Effector memory CD8-positive, alpha-beta T cell (primary cell): Measurements from ENCODE around the gene RXFP3.
"Not testable (repeated sequence)": the region's sequence is repeated elsewhere in the genome, so short reads cannot be mapped to it uniquely, and the experiment has no call there.

Experiments
- ATAC-seq: fragments of 150-1000 bp; cut with Tn5 transposase; replicated peaks from 2 replicates; pipeline ENCODE4 v1.10.0; 2021; ENCODE audit warnings: mild to moderate bottlenecking, moderate library complexity
- DNase-seq, 3 experiments: peaks; one replicate each; pipeline ENCODE4 v3.0.0; 2021
- H3K27ac Mint-ChIP-seq, 2 donors: one replicate each; pipeline ENCODE4 v1.8.0; 2022; ENCODE audit warnings: mild to moderate bottlenecking in 2 of 2, mixed read lengths in 2 of 2, moderate library complexity in 2 of 2
- H3K27me3 Mint-ChIP-seq, 2 donors: one replicate each; pipeline ENCODE4 v1.8.0; 2022; ENCODE audit warnings: mixed read lengths in 2 of 2
- H3K36me3 Mint-ChIP-seq: one replicate; pipeline ENCODE4 v1.8.0; 2022; ENCODE audit warnings: mild to moderate bottlenecking, moderate library complexity, mixed read lengths; ENCODE audit not compliant: insufficient read depth
- H3K4me1 Mint-ChIP-seq, 2 donors: one replicate each; pipeline ENCODE4 v1.8.0; 2022; ENCODE audit warnings: low read depth in 2 of 2, mixed read lengths in 2 of 2
- H3K4me3 Mint-ChIP-seq, 2 donors: one replicate each; pipeline ENCODE4 v1.8.0; 2022; ENCODE audit warnings: mild to moderate bottlenecking in 2 of 2, mixed read lengths in 2 of 2, moderate library complexity in 2 of 2
- H3K9me3 Mint-ChIP-seq, 2 donors: one replicate each; pipeline ENCODE4 v1.8.0; 2022; ENCODE audit warnings: mixed read lengths in 2 of 2

Gene RXFP3

GRCh38 chr5:33939556-33940262, 3.5 kb downstream of the RXFP3 start:
- no peak for DNase-seq
- Mint-ChIP-seq H3K36me3 (peaks cover 4% of the 10 kb centered on the region), H3K27ac (no peak overlapping the region)

GRCh38 chr5:33941090-33941489, 4.9 kb downstream of the RXFP3 start:
- ATAC-seq (no peak), DNase-seq (no peak)
- no peaks in the 10 kb centered on the region for H3K9me3 Mint-ChIP-seq
- H3K27ac Mint-ChIP-seq: no peak overlapping the region
- H3K4me3 Mint-ChIP-seq: no peak overlapping the region
- no peaks in the 10 kb centered on the region for H3K36me3 Mint-ChIP-seq
- no peaks in the 10 kb centered on the region for H3K4me1 Mint-ChIP-seq
- peaks cover 67 to 81% of the 10 kb centered on the region in 2 donors for H3K27me3 Mint-ChIP-seq

More at GRCh38 chr5:33939556-33940262, 3.5 kb downstream of the RXFP3 start:
- Mint-ChIP-seq H3K4me1 (no peaks in the 10 kb centered on the region), H3K9me3 (no peaks in the 10 kb centered on the region), H3K4me3 (no peak overlapping the region), H3K27me3 (peaks cover 69 to 78% of the 10 kb centered on the region in 2 donors)
- ATAC-seq: no peak

GRCh38 chr5:33944543-33945132, 8.5 kb downstream of the RXFP3 start:
- Mint-ChIP-seq H3K9me3 (no peaks in the 10 kb centered on the region), H3K4me1 (no peaks in the 10 kb centered on the region), H3K36me3 (no peaks in the 10 kb centered on the region), H3K27ac (no peak overlapping the region), H3K4me3 (no peak overlapping the region), H3K27me3 (peaks cover 40 to 61% of the 10 kb centered on the region in 2 donors)
- ATAC-seq (no peak), DNase-seq (no peak)

GRCh38 chr5:33952175-33952574, 16.0 kb downstream of the RXFP3 start:
- peaks cover 15 to 26% of the 10 kb centered on the region in 2 donors for H3K27me3 Mint-ChIP-seq
- not testable (repeated sequence) for H3K9me3 Mint-ChIP-seq, H3K4me1 Mint-ChIP-seq, H3K4me3 Mint-ChIP-seq, ATAC-seq, H3K27ac Mint-ChIP-seq, H3K36me3 Mint-ChIP-seq, DNase-seq

GRCh38 chr5:33957577-33958150, 21.5 kb downstream of the RXFP3 start:
- no peak overlapping the region for H3K27ac Mint-ChIP-seq
- ATAC-seq: no peak
- H3K4me1 Mint-ChIP-seq: no peaks in the 10 kb centered on the region
- no peaks in the 10 kb centered on the region for H3K9me3 Mint-ChIP-seq
- no peaks in the 10 kb centered on the region for H3K36me3 Mint-ChIP-seq
- no peak for DNase-seq
- H3K27me3 Mint-ChIP-seq: peaks cover 19 to 25% of the 10 kb centered on the region in 2 donors
- H3K4me3 Mint-ChIP-seq: no peak overlapping the region

GRCh38 chr5:33958176-33958575, 22.0 kb downstream of the RXFP3 start:
- peaks cover 19 to 25% of the 10 kb centered on the region in 2 donors for H3K27me3 Mint-ChIP-seq

GRCh38 chr5:33964132-33964700, 28.0 kb downstream of the RXFP3 start:
- peaks cover 4 to 19% of the 10 kb centered on the region in 2 donors for H3K27me3 Mint-ChIP-seq
- DNase-seq (no peak), ATAC-seq (no peak)
- H3K9me3 Mint-ChIP-seq: no peaks in the 10 kb centered on the region
- no peak overlapping the region for H3K4me3 Mint-ChIP-seq
- no peak overlapping the region for H3K27ac Mint-ChIP-seq
- H3K36me3 Mint-ChIP-seq: no peaks in the 10 kb centered on the region
- peaks cover 0 to 1% of the 10 kb centered on the region in 2 donors for H3K4me1 Mint-ChIP-seq

More at GRCh38 chr5:33958176-33958575, 22.0 kb downstream of the RXFP3 start:
- no peak overlapping the region for H3K4me3 Mint-ChIP-seq
- no peak overlapping the region for H3K27ac Mint-ChIP-seq
- H3K36me3 Mint-ChIP-seq: no peaks in the 10 kb centered on the region
- no peaks in the 10 kb centered on the region for H3K9me3 Mint-ChIP-seq
- no peaks in the 10 kb centered on the region for H3K4me1 Mint-ChIP-seq
- DNase-seq (no peak), ATAC-seq (no peak)

- Mint-ChIP-seq H3K27me3 (peaks cover 0 to under 1% of the 10 kb centered on the region in 2 donors), H3K27ac (no peak overlapping the region), H3K4me3 (no peak overlapping the region), H3K4me1 (peaks cover 0 to 4% of the 10 kb centered on the region in 2 donors), H3K36me3 (no peaks in the 10 kb centered on the region), H3K9me3 (no peaks in the 10 kb centered on the region)
- DNase-seq: no peak
- ATAC-seq: no peak
Observed at GRCh38 chr5:33966805-33967204, 30.6 kb downstream of the RXFP3 start.

- Mint-ChIP-seq H3K36me3 (no peaks in the 10 kb centered on the region), H3K4me1 (peaks cover 0 to 4% of the 10 kb centered on the region in 2 donors), H3K4me3 (no peak overlapping the region), H3K27me3 (peaks cover 0 to 8% of the 10 kb centered on the region in 2 donors), H3K27ac (no peak overlapping the region), H3K9me3 (no peaks in the 10 kb centered on the region)
- DNase-seq (no peak), ATAC-seq (no peak)
Observed at GRCh38 chr5:33968211-33969005, 32.2 kb downstream of the RXFP3 start.

GRCh38 chr5:33969572-33970452, 33.6 kb downstream of the RXFP3 start:
- no peaks in the 10 kb centered on the region for H3K36me3 Mint-ChIP-seq
- H3K4me1 Mint-ChIP-seq: peaks cover 0 to 4% of the 10 kb centered on the region in 2 donors
- H3K27me3 Mint-ChIP-seq: peaks cover 6 to 18% of the 10 kb centered on the region in 2 donors
- H3K9me3 Mint-ChIP-seq: no peaks in the 10 kb centered on the region
- no peak overlapping the region for H3K27ac Mint-ChIP-seq
- DNase-seq: no peak
- no peak overlapping the region for H3K4me3 Mint-ChIP-seq
- no peak for ATAC-seq

- Mint-ChIP-seq H3K36me3 (no peaks in the 10 kb centered on the region), H3K27me3 (peaks cover 11 to 35% of the 10 kb centered on the region in 2 donors), H3K4me3 (no peak overlapping the region), H3K4me1 (peaks cover 0 to 2% of the 10 kb centered on the region in 2 donors), H3K27ac (no peak overlapping the region), H3K9me3 (no peaks in the 10 kb centered on the region)
- ATAC-seq (no peak), DNase-seq (no peak)
Observed at GRCh38 chr5:33973271-33973670, 37.1 kb downstream of the RXFP3 start.

GRCh38 chr5:33975852-33976251, 39.7 kb downstream of the RXFP3 start:
- no peaks in the 10 kb centered on the region for H3K4me1 Mint-ChIP-seq
- no peak overlapping the region for H3K27ac Mint-ChIP-seq
- ATAC-seq (no peak), DNase-seq (no peak)
- no peaks in the 10 kb centered on the region for H3K9me3 Mint-ChIP-seq
- no peak overlapping the region for H3K4me3 Mint-ChIP-seq
- no peaks in the 10 kb centered on the region for H3K36me3 Mint-ChIP-seq
- peaks cover 11 to 35% of the 10 kb centered on the region in 2 donors for H3K27me3 Mint-ChIP-seq
